Measurements from ENCODE around the gene PHACTR4.
A peak's percentile ranks its signal among the peaks of the same experiment; 100 is the strongest.
"Not testable (repeated sequence)": the region's sequence is repeated elsewhere in the genome, so short reads cannot be mapped to it uniquely, and the experiment has no call there.

The PHACTR4 gene

DNA sequence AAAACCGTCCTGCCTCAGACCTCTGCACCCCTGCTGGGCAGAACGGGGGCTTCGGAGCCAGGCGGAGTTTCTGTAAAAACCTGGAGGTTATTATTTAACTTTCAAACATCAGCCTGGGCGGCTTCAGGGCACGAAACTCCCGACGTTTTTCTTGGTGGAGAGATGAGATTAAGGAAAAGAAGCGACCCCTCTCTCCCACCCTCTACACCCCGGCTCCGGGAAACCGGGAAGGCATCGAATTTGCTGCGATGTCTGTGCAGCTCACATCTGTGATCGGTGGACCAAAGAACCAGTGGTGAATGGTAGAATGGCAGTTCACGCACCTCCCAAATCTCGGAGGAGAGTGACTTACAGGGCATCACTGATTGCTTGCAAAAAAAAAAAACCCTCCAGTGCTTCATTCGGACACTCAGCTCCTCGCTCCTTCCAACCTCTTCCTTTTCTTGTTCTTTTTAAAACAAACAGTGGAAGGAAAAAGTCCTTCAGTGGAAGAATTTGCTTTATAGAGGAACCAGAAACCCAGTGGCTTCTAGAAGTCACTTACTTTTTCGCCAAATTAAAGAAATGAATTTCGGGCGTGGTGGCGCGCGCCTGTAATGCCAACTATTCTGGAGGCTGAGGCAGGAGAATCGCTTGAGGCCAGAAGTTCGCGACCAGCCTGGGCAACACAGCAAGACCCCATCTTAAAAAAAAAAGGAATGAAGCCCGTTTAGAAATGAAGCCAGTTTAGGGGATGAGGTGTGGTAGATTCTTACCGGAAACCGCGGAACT lies 884 bp downstream of the PHACTR4 start:
- peak in 1 of 2 donors; percentile 6 for DNase-seq (ENCODE audit: low read depth in 2 of 2)

DNA sequence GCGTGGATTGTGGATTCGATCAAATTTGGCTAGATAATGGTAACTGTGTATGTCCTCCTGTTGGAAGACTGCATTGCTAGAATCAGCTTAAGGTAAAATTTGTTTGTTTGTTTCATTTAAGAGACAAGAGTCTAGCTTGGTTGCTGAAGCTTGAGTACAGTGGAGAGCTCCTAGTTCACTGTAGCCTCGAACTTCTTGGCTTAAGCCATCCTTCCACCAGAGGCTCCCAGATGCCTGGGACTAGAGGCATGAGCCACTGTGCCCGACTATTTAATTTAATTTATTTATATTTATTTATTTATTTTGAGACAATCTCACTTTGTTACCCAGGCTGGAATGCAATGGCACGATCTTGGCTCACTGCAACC lies 1.5 kb downstream of the PHACTR4 start:
- DNase-seq (ENCODE audit: low read depth in 2 of 2), result no peak

DNA sequence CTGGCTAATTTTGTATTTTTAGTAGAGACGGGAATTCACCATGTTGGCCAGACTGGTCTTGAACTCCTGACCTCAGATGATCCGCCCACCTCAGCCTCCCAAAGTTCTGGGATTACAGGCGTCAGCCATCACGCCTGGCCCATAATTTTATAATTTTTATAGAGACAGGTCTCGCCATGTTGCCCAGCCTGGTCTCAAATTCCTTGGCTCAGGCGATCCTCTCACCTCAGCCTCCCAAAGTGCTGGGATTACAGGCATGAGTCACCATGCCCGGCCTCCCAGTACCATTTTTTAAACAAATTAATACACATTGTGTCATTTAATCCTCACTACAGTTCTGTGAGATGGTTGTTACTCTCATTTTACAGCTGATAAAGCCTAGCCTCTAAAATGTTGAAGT lies 3.9 kb downstream of the PHACTR4 start:
- DNase-seq (ENCODE audit: low read depth in 2 of 2), result not testable (repeated sequence)

DNA sequence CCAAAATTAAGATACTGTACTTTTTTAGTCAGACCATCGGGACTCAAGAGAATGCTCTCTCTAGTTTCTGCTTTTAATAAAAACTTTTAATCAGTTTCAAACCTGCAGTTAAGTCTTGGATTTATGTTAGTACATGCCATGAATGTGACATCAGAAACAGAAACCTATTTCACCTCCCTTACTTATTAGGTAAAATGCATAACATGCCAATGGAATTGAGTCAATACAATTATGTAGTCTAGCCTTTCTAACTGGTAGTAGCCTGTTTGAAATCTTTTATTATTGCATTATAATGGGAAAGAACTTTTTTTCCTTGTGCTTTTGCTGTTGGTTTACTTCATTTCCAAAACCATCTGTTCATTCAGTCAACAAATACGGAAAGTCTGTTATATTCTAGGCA lies 4.8 kb downstream of the PHACTR4 start:
- DNase-seq (ENCODE audit: low read depth in 2 of 2), result no peak

DNA sequence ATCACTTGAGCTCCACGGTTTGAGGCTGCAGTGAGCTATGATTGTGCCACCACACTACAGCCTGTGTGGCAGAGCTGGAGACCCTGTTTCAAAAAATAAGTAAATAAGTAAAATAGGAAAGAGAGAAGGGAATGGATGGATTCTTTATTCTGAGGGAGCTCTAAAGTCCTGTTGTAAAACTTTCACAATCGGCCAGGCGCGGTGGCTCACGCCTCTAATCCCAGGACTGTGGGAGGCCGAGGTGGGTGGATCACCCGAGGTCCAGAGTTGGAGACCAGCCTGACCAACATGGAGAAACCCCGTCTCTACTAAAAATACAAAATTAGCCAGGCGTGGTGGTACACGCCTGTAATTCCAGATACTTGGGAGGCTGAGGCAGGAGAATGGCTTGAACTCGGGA lies 6.1 kb downstream of the PHACTR4 start:
- DNase-seq (ENCODE audit: low read depth in 2 of 2), result not testable (repeated sequence)

DNA sequence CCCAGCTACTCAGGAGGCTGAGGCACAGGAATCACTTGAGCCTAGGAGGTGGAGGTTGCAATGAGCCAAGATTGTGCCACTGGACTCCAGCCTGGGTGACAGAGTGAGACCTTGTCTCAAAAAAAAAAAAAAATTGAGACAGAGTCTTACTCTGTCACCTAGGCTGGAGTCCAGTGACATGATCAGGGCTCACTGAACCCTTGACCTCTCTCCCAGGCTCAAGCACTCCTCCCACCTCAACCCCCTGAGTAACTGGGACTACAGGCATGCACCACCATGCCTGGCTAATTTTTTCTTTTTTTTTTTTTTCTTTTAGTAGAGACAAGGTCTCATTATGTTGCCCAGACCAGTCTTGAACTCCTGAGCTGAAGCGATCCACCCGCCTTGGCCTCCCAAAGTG lies 6.7 kb downstream of the PHACTR4 start:
- not testable (repeated sequence) for DNase-seq (ENCODE audit: low read depth in 2 of 2)

DNA sequence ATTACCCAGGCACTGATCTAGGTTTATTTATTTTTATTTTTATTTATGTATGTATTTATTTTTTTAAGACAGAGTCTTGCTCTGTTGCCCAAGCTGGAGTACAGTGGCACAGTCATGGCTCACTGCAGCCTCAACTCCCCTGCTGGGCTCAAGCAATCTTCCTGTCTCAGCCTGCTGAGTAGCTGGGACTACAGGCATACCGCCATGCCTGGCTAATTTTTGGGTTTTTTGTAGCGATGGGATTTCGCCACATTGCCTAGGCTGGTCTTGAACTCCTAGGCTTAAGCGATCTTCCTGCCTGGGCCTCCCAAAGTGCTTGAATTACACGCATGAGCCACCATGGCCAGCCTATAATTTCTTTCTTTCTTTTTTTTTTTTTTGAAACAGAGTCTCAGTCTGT lies 9.4 kb downstream of the PHACTR4 start:
- no peak for DNase-seq (ENCODE audit: low read depth in 2 of 2)

DNA sequence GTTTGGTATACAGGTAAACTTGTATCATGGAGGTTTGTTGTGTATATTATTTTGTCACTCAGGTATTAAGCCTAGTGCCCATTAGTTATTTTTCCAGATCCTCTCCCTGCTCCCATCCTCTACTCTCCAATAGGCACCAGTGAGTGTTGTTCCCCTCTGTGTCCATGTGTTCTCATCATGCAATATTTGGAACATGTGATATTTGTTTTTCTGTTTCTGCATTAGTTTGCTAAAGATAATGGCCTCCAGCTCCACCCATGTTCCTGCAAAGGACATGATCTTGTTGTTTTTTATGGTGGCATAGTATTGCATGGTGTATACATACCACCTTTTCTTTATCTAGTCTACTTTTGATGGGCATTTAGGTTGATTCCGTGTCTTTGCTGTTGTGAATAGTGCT lies 10.9 kb downstream of the PHACTR4 start:
- no peak for DNase-seq (ENCODE audit: low read depth in 2 of 2)

DNA sequence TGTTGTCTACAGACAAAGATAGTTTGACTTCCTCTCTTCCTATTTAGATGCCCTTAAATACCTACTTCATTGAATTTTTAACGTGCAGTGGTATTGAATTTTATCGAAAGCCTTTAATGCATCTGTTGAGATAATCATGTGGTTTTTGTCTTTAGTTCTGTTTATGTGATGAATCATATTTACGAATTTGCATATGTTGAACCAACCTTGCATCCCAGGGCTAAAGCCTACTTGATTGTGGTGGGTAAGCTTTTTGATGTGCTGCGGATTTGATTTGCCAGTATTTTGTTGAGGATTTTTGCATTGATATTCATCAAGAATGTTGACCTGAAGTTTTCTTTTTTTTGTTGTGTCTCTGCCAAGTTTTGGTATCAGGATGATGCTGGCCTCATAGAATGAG lies 14.2 kb downstream of the PHACTR4 start:
- not testable (repeated sequence) for DNase-seq (ENCODE audit: low read depth in 2 of 2)

DNA sequence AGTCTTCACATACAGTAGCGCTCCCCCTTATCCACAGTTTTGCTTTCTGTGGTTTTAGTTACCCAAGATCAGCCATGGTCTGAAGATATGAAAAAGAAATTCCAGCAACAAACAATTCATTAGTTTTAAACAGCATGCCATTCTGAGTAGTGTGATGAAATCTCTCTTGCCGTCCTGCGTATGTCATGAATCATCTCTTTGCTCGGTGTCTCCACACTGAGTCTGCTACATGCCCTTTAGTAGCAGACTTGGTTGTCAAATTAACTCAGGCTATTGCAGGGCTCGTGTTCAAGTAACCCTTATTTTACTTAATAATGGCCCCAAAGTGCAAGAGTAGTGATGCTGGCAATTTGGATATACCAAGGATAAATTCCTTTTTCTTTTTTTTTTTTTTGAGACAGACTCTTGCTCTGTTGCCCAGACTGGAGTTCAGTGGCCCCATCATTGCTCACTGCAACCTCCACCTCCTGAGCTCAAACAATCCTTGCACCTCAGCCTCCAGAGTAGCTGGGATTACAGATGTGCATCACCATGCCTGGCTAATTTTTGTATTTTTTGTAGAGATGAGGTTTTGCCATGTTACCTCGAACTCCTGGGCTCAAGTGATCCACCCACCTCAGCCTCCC lies 22.6 kb downstream of the PHACTR4 start:
- no peak for DNase-seq (ENCODE audit: low read depth in 2 of 2)

DNA sequence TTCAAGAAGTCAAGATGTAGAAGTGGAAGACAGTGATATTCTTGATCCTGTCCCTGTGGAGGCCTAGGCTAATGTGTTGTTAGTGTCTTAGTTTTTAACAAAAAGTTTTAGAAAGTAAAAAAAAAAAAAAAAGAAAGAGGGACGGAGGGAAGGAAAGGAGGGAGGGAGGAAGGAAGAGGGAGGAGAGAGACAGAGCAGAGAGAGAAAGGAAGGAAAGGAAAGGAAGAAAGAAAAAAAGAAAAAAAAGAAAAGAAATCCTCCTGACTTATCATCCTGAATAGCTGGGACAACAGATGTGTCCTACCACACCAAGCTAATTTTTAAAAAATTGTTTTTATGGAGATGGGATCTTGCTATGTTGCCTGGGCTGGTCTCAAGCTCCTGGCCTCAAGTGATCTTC lies 24.6 kb downstream of the PHACTR4 start:
- no peak for DNase-seq (ENCODE audit: low read depth in 2 of 2)

DNA sequence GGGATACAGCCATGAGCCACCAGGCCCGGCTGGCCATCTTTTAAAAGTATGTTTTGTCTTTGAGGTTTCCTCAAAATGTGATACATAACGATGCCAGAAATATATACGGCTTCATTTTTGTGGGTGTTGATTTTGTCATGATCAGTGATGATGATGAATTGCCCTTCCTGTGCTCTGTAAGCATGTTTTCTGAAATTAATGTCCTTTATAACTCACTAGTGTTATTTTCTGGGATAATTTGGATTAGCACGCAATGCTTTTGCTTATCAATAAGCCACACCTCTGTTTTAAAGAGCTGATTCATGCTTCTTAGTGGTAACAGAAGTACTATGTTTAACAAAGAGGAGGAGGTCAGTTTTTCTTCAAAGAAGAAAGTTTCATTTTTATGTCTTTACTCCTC lies 25.6 kb downstream of the PHACTR4 start:
- no peak for DNase-seq (ENCODE audit: low read depth in 2 of 2)

DNA sequence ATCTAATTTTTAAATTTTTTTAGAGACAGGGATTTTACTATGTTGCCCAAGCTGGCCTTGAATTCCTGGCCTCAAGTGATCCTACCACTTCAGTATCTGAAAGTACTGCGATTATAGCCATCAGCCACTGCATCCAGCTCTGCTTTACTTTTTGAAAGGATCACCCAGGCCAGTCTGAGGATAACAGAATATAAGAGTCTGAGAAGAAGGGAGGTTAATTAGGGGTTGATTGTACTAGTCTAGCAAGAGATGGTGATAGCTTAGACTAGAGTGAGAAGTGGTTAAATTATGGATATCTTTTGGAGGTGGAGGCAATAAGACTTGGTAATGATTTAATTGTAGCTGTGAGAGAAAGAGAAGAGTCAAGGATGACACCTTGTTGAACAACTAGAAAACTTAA lies 32.2 kb downstream of the PHACTR4 start:
- DNase-seq (ENCODE audit: low read depth in 2 of 2), result no peak

DNA sequence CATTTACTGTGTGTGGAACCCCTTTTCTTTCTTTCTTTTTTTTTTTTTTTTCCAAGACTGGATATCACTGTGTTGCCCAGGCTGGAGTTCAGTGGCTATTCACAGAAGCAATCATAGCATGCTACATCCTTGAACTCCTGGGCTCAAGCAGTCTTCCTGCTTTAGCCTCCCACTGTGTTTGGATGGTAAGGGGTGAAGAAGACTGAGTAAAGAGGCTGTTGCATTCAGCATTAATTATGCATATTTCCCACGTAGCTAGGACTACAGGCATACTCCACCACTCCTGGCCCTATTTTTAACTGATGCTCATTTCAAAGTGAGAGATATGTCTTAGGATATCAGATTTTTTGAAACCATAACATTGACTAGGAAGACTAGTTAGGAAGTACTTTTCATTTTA lies 39.5 kb downstream of the PHACTR4 start:
- no peak for DNase-seq (ENCODE audit: low read depth in 2 of 2)

DNA sequence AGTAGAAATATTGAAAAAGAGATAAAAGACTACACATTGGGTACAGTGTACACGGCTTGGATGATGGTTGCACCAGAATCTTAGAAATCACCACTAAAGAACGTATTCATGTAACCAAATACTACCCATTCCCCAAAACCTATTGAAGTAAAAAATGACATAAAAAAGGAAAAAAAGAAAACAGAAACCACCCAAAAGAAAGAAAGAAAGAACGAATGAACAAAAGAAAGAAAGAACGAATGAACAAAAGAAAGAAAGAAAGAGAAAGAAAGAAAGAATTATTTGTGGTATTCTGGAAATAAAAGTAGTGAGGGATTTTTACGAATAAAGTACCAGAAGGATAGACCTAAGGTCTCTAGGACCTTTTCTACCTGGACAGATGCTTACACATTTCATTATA lies 42.1 kb downstream of the PHACTR4 start:
- DNase-seq (ENCODE audit: low read depth in 2 of 2), result no peak

DNA sequence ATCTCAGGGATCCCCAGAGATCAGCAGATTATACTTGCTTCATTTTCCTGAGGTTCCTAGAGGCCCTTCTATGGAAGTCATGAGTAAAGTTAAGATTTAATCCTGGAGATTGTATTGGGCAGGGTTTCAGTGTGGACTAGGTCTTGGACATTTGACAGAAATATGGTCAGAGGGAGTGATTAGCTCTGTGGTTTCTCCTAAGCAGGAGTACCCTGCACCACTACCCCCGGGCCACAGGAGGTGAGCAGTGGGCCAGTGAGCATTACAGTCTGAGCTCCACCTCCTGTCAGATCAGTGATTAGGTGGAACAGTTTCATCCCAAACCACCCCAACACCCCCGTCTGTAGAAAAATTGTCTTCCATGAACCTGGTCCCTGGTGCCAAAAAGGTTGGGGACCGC lies 43.2 kb downstream of the PHACTR4 start:
- DNase-seq (ENCODE audit: low read depth in 2 of 2), result no peak

DNA sequence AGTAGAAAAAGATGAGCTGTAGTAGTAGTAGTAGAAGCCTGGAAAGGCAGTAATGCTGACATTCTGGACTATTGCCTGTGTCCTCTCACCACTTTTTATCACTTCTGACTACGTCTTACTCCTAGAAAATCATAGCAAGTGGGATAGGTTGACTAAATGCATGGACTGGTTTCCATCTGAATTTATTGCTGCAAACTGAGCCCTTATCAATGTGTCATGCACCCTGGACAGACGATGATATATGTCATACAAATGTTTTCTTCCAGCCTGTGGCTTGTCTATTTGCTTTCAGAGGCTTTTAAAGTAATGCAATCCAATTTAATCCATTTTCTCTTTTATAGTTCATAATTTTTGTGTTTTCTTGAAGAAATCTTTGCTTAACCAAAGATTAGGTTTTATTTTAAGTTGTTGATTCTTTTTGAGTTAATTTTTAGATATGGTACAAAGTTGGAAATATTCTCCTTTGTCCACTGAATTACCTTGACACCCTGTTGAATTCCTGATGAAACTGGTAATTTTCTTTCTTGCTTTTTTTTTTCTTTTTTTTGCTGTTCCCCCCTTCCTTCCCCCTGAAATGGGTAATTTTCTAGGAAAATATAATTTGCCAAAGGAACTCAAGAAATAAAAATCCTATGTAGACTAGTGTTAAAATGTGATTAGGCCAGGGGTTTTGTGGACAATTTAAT lies 47.1 kb downstream of the PHACTR4 start:
- no peak for DNase-seq (ENCODE audit: low read depth in 2 of 2)

DNA sequence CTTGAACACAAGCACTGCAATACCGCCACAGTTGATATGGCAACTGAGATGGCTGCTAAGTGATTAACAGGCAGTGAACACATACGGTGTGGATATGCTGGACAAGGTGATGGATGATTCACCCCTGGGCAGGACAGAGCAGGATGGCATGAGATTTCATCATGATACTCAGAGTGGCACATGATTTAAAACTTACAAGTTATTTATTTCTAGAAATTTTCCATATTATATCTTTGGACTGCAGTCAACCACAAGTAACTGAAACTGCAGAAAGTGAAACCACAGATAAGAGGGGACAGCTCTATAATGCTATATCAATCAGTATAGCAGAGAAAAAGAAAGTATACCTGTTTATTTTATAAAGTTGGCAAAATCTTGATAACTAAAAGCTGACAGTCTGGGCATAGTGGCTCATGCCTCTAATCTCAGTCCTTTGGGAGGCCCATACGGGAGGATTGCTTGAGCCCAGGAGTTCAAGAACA lies 47.9 kb downstream of the PHACTR4 start:
- DNase-seq (ENCODE audit: low read depth in 2 of 2), result no peak

DNA sequence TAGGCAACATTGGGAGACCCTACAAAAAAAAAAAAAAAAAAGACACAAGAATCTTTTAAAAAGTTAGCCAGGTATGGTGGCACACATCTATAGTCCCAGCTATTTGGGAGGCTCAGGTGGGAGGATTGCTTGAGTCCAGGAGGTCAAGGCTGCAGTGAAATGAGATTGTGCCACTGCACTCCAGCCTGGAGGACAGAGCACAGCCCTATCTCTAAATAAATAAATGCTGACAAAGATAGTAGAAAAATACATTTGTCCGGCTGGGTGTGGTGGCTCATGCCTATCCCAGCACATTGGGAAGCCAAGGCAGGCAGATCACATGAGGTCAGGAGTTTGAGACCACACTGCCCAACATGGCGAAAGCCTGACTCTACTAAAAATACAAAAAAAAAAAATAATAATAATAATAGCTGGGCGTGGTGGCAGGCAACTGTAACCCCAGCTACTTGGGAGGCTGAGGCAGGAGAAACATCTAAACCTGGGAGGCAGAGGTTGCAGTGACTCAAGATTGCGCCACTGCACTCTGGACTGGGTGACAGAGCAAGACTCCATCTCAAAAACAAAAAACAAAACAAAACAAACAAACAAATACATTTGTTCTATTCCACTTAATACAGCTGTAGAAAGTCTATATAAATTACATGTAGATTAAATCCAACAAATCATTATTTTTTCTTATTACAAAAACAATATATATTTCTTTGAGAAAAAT lies 48.5 kb downstream of the PHACTR4 start:
- no peak for DNase-seq (ENCODE audit: low read depth in 2 of 2)

DNA sequence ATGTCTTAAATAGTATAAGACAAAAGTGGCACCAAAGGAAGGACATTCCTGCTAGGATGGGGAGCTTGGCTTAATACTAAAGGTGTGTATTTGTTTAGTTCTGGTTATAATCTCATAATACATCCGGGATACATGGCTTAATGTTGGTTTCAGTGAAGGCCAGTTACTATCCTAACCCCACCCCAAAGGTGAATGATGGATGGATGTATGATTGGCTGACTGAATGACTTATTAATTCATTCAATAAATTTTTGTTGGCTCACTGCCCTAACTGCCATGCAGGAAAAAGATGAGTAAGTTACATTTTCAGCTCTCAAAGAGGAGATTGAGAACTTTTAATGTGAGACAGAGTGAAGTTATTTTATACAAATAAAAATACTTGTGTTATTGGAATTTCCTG lies 52.2 kb downstream of the PHACTR4 start:
- DNase-seq (ENCODE audit: low read depth in 2 of 2), result no peak

DNA sequence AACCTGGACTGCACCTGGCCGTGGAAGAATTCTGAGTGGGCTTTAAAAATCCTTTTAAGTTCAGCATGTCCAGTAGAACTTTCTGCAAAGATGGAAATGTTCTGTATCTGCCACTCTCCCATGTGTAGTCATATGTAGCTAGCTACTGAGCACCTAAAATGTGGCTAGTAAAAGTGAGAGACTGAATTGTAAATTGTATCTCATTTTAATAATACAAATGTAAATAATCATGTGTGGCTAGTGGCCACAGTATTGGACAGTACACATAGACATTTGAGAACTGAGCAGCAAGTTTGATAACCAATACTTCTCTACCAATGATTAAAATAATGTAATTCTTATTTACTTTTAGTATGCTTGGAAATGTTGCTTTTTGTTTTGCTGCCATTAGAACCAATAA lies 57.3 kb downstream of the PHACTR4 start:
- no peak for DNase-seq (ENCODE audit: low read depth in 2 of 2)

DNA sequence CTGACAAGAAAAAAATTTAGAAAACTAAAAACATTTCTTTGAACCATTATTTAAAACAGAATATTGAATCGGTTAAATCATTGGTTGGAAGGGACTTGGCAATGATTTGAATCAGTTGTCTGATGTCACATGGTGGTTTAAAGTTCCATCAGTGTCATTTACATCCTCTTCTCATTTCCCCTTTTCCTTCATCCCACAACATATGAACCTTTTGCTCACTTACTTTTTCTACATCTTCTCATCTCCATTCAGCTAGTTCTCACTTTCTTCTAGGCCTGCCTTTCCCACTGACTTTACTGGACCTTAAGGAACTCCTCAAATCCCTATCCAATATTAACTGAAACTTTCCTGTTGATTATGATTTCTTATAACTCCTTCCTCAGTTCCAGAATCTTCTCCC lies 58.5 kb downstream of the PHACTR4 start:
- DNase-seq (ENCODE audit: low read depth in 2 of 2), result no peak

Data from stimulated activated CD8-positive, alpha-beta memory T cell treated with anti-CD3 and anti-CD28 coated beads, Interleukin-2, amount 100 ng/mL, for 48 hours (primary cell).